HL-60/S4 treated with retinoic acid at 250 ng/mL for 4 days and 3 days (cell line): ENCODE results near the gene CEP68.

Experiments used
- in situ Hi-C: fragments of 300-500 bp; cut with MboI; formaldehyde crosslinking; loops from 2 replicates; pipeline ENCODE4 v1.7.0; 2022; ENCODE audit warnings: low sequenced_read_pairs

Gene CEP68

GRCh38 chr2:65073879-65074565 is 17.8 kb downstream of the CEP68 start:
- in situ Hi-C loops = loop anchor here (25.0 kb wide), 1 partner anchor 488 kb away; no protein-coding TSS in a partner anchor

DNA sequence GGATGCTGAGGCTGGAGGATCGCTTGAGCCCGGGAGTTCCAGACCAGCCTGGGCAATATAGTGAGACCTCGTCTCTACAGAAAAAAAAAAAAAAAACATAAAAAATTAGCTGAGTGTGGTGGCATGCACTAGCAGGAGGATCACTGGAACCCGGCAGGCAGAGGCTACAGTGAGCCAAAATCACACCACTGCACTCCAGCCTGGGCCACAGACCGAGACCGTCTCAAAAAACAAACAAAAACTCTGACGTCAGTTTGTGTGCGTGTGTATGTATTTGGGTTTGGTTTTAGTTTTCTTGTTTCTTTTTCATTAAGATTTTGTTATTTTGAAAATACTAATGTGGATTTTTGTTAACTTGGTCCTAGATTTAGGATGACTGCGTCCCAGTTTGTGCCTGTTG is 19.0 kb downstream of the CEP68 start:
- in situ Hi-C loops = no loop called here

- in situ Hi-C loops = no loop called here
Observed at GRCh38 chr2:65075605-65076344, 19.6 kb downstream of the CEP68 start.

DNA sequence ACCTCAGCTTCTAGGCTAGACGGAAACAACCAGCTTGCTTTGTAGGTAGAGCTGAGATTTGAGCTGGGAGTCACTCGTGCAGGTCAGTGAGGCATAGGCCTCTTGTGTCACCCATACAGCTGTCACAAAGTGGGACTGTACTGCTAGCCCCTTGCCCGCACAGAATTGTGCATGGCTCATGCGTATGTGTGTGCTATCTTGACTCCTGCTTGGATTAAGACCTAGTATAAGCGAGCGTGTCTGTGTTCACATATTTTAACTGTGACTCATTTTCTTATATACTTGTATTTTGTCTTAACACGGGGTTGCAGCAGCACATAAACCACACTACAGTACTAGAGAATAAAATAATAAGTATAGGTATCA is 20.1 kb downstream of the CEP68 start:
- in situ Hi-C loops = no loop called here

DNA sequence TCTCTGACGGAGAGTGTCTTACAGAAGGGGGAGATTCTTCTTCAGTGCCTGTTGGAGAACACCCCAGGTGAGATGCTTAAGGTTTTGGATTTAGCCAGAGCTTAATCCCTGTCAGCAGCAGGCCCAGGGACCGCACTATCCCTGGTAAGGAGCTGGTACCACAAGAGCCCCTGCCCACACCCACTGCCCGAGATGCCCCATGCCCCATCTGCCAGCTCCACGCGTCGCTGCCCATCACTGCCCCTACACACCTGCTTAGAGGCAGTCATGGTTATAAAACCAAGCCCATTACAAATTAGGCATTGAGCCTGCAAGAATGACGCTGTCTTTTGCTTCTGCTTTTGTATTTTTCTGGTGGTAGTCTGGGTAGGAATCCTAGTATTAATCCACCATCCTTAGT is 21.7 kb downstream of the CEP68 start:
- in situ Hi-C loops = no loop called here

DNA sequence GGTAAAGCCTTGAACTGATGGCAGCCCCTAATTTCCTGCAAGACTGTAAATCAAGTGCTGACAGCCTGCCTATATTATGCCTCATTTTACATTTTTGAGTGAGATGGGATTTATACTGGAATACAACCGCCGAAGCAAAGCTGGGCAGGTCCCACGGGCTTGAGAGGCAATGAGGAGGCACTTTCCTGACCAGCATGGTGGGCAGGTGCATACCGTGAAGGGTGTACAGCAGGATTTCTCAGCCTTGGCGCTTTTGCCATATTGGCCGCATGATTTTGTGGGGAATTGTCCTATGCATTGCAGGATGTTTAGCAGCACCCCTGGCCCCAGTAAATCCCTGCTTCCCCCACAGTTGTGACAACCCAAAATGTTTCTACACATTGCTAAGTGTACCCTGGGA is 22.8 kb downstream of the CEP68 start:
- in situ Hi-C loops = no loop called here

DNA sequence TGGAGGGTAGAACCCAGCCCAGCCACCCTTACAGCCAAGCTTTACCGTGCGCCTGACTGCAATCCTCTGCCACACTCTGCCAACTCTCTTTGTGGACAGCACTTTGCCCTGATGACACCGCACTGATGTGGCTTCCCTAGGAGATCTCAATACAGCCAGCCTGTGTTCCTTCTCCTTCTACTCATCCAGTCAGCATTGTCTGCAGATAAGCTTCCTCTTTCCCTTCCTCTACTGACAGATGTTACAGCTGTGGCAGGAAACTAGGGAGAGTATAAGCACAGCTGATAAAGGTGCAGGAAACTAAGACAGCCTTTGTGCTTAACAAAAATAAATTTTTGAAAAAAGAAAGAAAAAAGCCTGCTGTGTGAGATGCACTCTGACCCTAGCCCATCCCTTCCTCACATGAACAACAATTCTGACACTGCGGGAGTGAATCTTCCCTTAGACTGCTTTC is 25.0 kb downstream of the CEP68 start:
- in situ Hi-C loops = no loop called here

DNA sequence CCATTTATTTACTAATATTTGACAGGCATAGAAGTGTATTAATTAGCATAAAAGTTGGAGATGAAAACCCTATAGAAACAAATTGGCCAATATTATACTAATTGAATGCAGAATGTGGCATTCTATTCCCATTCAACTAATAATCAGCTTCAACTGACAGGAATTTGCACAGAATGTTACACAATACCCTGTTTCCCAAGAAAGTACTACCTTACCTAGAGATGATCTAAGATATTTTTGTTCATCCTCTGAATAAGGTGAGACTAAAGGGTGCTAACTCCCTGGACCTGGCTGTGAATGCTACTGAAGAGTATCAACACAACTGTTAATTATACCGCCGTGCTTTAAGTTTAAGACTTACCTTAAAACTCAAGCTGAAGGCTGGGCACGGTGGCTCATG is 28.9 kb downstream of the CEP68 start:
- in situ Hi-C loops = no loop called here

GRCh38 chr2:65092791-65093190 is 36.6 kb downstream of the CEP68 start:
- in situ Hi-C loops = no loop called here

- in situ Hi-C loops = no loop called here
Observed at GRCh38 chr2:65093211-65093610, 37.0 kb downstream of the CEP68 start.

DNA sequence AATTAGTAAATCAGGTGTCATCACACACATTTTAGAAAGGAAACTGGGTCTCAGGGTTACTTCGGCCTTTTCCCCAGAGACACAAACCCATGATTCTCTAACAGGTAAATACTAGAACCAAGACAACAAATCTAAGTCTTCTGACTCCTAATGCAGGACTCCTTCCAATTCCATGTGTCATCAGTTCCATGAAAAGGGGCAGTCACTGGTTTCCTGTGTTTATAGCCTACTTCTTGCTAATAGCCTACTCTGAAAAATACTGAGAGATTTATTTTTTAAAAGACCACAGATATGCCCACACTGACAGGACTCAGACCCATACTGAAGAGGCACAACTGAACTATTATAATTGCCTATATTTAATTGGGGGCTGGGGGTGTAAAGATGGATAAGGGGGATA is 40.7 kb downstream of the CEP68 start:
- in situ Hi-C loops = no loop called here

- in situ Hi-C loops = no loop called here
Observed at GRCh38 chr2:65097844-65098243, 41.6 kb downstream of the CEP68 start.

- in situ Hi-C loops = no loop called here
Observed at GRCh38 chr2:65098741-65099140, 42.5 kb downstream of the CEP68 start.

GRCh38 chr2:65101071-65101470 is 44.9 kb downstream of the CEP68 start:
- in situ Hi-C loops = no loop called here

- in situ Hi-C loops = no loop called here
Observed at GRCh38 chr2:65103013-65103715, 46.9 kb downstream of the CEP68 start.

DNA sequence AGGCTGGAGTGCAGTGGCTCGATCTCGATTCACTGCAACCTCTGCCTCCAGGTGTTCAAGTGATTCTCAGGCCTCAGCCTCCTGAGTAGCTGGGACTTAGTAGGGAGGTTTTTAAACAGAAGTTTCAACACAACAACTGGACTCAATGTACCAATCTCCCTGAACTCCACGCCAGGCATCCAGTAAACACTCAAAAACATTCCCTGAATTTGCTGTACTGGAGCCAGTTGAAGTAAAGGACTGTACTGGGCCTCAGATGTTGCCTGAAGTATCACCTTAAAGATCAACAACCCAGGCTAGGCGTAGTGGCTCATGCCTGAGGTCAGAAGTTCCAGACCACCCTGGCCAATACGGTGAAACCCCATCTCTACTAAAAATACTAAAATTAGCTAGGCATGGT is 51.3 kb downstream of the CEP68 start:
- in situ Hi-C loops = no loop called here

DNA sequence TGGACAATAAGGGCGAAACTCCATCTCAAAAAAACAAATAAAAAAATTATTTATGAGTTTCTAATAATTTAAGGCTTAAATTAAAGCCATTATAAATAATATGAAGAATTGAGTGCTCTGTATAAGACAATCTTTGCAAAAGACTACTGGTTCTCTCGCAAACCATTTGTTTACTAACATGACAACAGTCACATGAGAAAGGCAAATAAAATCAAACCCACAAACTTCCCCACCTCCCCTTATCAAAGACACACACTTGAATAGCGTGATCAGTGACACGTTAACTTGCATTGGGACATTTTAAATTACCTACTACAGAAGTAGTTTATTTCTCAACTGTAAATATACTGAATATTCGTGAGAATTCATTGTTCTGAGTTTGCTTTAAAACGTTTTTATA is 52.6 kb downstream of the CEP68 start:
- in situ Hi-C loops = no loop called here

DNA sequence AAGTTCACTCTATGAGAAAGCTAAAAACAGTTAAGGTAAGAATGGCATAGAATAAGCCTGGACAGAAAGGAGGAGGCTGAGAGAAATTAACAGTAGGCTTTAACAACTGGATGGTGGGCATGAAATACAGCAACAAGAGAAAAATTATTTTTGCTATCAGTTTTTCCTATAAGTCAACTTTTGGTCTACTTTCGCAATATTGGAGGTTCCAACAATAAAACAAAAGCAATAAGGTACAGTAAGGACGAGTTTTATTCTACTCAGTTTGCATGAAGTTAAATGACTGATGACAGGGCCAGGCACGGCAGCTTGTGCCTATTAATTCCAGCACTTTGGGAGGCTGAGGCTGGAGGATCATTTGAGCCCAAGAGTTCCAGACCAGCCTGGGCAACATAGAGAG is 56.4 kb downstream of the CEP68 start:
- in situ Hi-C loops = no loop called here

DNA sequence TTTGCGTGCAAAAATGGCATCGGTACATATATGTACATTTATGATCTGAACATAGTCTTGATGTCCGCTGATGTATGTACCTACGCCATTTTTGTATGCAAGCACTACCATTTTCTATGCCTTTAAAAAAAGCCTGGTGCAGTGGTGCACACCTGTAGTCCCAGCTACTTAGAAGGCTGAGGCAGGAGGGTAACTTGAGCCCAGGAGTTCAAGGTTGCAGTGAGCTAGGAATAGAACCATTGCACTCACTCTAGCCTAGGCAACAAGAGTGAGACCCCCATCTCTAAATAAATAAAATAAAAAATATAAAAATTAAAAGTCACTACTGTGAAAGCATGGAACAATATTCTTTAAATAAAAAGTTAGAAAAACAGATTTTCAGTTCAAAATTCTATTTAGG is 57.0 kb downstream of the CEP68 start:
- in situ Hi-C loops = no loop called here

DNA sequence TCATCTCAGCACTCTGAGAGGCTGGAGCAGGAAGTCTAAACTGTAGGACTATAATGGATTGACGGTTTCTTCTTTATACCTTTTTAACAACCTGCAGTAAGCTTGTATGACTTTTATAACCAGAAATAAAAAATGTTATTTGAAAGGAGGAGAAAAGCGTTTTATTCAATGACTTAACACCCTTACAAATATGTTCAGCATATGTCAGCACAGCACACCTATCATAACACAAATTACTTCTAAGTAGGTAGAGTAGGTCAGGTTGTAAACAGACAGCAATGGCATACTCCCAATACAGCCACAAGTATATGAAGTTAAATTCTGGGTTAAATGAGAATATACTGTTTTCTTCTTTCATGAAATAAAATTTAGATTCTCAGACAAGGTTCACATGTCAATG is 57.6 kb downstream of the CEP68 start:
- in situ Hi-C loops = no loop called here

DNA sequence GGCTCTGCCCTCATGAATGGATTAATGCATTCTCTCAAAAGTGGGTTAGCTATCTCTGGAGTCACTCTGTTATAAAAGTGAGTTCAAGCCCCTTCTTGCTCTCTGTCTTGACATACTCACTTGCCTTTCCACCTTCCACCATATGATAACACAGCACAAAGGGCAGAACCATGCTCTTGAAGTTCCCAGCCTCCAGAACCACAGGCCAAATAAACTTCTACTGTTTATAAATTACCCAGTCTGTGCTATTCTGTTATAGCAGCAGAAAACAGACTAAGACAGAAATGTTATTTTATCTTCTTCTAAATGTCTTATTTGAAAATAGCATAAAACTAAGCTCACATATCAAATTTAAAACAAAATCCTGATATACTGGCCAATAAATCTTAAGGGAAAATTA is 58.7 kb downstream of the CEP68 start:
- in situ Hi-C loops = no loop called here

DNA sequence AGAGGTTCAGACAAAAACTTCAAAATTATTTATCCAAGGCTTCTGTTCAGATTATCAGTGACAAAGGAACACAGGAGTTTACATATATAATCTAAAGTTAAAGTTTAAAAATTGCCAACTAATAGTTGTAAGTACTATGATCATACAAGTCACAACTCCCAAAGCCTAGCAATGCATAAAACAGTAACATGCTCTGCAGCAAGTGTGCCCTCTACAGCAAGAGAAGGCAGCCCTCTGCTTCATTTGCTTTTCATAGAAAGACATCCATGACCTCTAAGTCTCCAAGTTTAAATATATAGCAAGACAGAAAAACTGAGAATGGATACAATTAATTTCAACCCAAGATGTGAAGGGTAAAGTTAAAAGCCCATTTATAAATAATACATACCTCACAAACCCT is 60.4 kb downstream of the CEP68 start:
- in situ Hi-C loops = no loop called here
